HG02981 (cell line): Measurements from ENCODE around the gene KRT2.

Source experiments
- ATAC-seq: cut with Tn5 transposase; IDR thresholded peaks from one replicate; pipeline ENCODE4 v1.9.1; 2021; ENCODE audit warnings: mild to moderate bottlenecking, moderate library complexity; ENCODE audit not compliant: unreplicated experiment

KRT2 gene

GRCh38 chr12:52644078-52644415, 8.0 kb downstream of the KRT2 start:
- ATAC-seq = no peak

- ATAC-seq = no peak
Observed at GRCh38 chr12:52643233-52644077, 8.6 kb downstream of the KRT2 start.

- ATAC-seq = no peak
Observed at GRCh38 chr12:52641468-52641867, 10.5 kb downstream of the KRT2 start.

GRCh38 chr12:52637299-52637698, 14.7 kb downstream of the KRT2 start:
- ATAC-seq = no peak

GRCh38 chr12:52636592-52637258, 15.3 kb downstream of the KRT2 start:
- no peak for ATAC-seq

GRCh38 chr12:52636189-52636588, 15.8 kb downstream of the KRT2 start:
- ATAC-seq = no peak

- no peak for ATAC-seq
Observed at GRCh38 chr12:52634266-52635056, 17.6 kb downstream of the KRT2 start.

- no peak for ATAC-seq
Observed at GRCh38 chr12:52633383-52633782, 18.6 kb downstream of the KRT2 start.

- no peak for ATAC-seq
Observed at GRCh38 chr12:52632656-52633055, 19.4 kb downstream of the KRT2 start.

GRCh38 chr12:52631676-52632459, 20.1 kb downstream of the KRT2 start:
- no peak for ATAC-seq

GRCh38 chr12:52631264-52631663, 20.7 kb downstream of the KRT2 start:
- no peak for ATAC-seq

- ATAC-seq = no peak
Observed at GRCh38 chr12:52630599-52631200, 21.3 kb downstream of the KRT2 start.

- no peak for ATAC-seq
Observed at GRCh38 chr12:52630008-52630500, 22.0 kb downstream of the KRT2 start.

GRCh38 chr12:52629281-52630007, 22.6 kb downstream of the KRT2 start:
- ATAC-seq = no peak

- no peak for ATAC-seq
Observed at GRCh38 chr12:52628841-52629240, 23.2 kb downstream of the KRT2 start.

GRCh38 chr12:52628111-52628507, 23.9 kb downstream of the KRT2 start:
- ATAC-seq = no peak

- no peak for ATAC-seq
Observed at GRCh38 chr12:52627395-52628110, 24.5 kb downstream of the KRT2 start.

GRCh38 chr12:52622349-52622748, 29.7 kb downstream of the KRT2 start:
- ATAC-seq = no peak

- ATAC-seq = no peak
Observed at GRCh38 chr12:52618866-52619265, 33.1 kb downstream of the KRT2 start.
